Stomach (tissue), 4 donors: ENCODE measurements around the gene PAK1IP1.

ENCODE experiments used
- POLR2A ChIP-seq, 4 donors: fragments of 450-650 bp; IDR thresholded peaks; one replicate each; pipeline ENCODE4 v1.6.1; 2016; ENCODE audit warnings: antibody characterized with exemption in 4 of 4, control low read depth in 2 of 4, mild to moderate bottlenecking in 1 of 4, moderate library complexity in 1 of 4
- POLR2AphosphoS5 ChIP-seq, 3 donors: sonication (generic); formaldehyde crosslinking; IDR thresholded peaks; one replicate each; pipeline ENCODE4 v1.6.1; 2016; ENCODE audit warnings: antibody characterized with exemption in 3 of 3
- TF ChIP-seq, protein P1 (sequence below), 7 experiments: fragments of 450-650 bp in 4 of 7; fragments of 200-600 bp in 3 of 7; sonication (generic) in 3 of 7; IDR thresholded peaks; one replicate each; pipeline ENCODE4 v1.5.1; 2016 to 2019; ENCODE audit warnings: antibody characterized with exemption in 7 of 7, control low read depth in 2 of 7, mild to moderate bottlenecking in 1 of 7

DNA sequence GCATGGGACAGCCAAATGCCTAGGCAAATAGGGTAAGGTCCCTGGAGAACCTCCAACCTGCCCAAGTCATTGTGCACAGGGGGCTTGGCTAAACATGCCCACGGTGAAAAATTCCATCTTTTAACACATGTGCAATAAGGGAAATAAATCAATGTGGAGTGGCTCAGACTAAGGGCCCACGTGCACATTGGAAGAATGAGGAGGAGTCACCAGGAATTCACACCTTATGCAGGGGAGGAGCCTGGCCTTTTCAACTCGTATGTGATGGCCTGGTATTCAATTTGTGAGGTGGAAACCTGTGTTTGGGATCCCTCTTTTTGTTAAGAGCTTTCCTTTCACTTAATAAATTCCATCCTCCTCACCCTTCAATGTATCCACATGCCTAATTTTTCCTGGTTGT lies 13.0 kb upstream of the PAK1IP1 start:
- no peak for TF ChIP-seq POLR2A (IDR thresholded peaks at IDR 0.05)
- TF ChIP-seq, protein P1, sequence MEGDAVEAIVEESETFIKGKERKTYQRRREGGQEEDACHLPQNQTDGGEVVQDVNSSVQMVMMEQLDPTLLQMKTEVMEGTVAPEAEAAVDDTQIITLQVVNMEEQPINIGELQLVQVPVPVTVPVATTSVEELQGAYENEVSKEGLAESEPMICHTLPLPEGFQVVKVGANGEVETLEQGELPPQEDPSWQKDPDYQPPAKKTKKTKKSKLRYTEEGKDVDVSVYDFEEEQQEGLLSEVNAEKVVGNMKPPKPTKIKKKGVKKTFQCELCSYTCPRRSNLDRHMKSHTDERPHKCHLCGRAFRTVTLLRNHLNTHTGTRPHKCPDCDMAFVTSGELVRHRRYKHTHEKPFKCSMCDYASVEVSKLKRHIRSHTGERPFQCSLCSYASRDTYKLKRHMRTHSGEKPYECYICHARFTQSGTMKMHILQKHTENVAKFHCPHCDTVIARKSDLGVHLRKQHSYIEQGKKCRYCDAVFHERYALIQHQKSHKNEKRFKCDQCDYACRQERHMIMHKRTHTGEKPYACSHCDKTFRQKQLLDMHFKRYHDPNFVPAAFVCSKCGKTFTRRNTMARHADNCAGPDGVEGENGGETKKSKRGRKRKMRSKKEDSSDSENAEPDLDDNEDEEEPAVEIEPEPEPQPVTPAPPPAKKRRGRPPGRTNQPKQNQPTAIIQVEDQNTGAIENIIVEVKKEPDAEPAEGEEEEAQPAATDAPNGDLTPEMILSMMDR (IDR thresholded peaks at IDR 0.05): no peak
- TF ChIP-seq POLR2AphosphoS5 (IDR thresholded peaks at IDR 0.05): no peak
